MM.1S (cell line): Measurements from ENCODE around the gene FMN1.

Experiments used
- EZH2 ChIP-seq: fragments of 300-600 bp; sonication (generic); optimal IDR thresholded peaks from 2 replicates; pipeline ENCODE3; 2017; ENCODE audit warnings: low read depth, mild to moderate bottlenecking, antibody characterized with exemption, low read length, mixed read lengths
- EZH2phosphoT487 ChIP-seq: fragments of 300-600 bp; sonication (generic); IDR thresholded peaks from 2 replicates; pipeline ENCODE4 v1.6.1; 2018; ENCODE audit warnings: antibody characterized with exemption, low read length
- TF ChIP-seq, protein P1 (sequence below): fragments of 300-600 bp; sonication (generic); IDR thresholded peaks from 2 replicates; pipeline ENCODE4 v1.5.1; 2016; ENCODE audit warnings: antibody characterized with exemption, low read length, mixed read lengths

DNA sequence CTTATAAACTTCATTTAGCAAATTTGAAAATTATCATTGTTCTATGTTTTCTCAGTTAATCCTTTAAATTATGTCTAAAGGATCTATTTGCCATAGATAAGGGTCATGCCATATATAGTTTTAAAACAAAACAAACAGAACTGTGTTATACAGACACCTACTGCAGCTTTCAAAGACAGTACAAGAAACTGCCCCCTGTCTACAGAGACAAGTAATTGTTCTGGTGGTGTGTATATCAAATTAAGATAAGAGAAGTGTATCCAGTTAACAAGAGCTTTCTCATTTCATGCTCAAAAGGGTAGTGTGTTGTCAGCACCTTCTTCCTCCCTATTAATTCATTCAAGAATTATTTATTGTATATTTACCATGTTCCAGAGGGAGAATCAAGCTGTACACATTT lies 201.2 kb downstream of the FMN1 start:
- TF ChIP-seq EZH2 (no peak), EZH2phosphoT487 (no peak)
- TF ChIP-seq, protein P1, sequence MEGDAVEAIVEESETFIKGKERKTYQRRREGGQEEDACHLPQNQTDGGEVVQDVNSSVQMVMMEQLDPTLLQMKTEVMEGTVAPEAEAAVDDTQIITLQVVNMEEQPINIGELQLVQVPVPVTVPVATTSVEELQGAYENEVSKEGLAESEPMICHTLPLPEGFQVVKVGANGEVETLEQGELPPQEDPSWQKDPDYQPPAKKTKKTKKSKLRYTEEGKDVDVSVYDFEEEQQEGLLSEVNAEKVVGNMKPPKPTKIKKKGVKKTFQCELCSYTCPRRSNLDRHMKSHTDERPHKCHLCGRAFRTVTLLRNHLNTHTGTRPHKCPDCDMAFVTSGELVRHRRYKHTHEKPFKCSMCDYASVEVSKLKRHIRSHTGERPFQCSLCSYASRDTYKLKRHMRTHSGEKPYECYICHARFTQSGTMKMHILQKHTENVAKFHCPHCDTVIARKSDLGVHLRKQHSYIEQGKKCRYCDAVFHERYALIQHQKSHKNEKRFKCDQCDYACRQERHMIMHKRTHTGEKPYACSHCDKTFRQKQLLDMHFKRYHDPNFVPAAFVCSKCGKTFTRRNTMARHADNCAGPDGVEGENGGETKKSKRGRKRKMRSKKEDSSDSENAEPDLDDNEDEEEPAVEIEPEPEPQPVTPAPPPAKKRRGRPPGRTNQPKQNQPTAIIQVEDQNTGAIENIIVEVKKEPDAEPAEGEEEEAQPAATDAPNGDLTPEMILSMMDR, result peak; percentile 21; the same call in 1 of the 2 replicates
